OCI-LY1 (cell line): Measurements from ENCODE around the gene KCNE4.

Source experiments
- CTCF ChIP-seq: fragments of 200-600 bp; sonication (generic), shearing (Covaris generic); IDR thresholded peaks from 2 replicates; pipeline ENCODE4 v1.5.1; 2017; ENCODE audit warnings: mild to moderate bottlenecking, antibody characterized with exemption, low read length, moderate library complexity, mixed read lengths
- EZH2 ChIP-seq: fragments of 200-600 bp; sonication (generic), shearing (Covaris generic); IDR thresholded peaks from 2 replicates; pipeline ENCODE4 v1.8.0; 2017; ENCODE audit warnings: borderline replicate concordance, mixed run types, mild to moderate bottlenecking, antibody characterized with exemption, low read length, moderate library complexity, mixed read lengths

DNA sequence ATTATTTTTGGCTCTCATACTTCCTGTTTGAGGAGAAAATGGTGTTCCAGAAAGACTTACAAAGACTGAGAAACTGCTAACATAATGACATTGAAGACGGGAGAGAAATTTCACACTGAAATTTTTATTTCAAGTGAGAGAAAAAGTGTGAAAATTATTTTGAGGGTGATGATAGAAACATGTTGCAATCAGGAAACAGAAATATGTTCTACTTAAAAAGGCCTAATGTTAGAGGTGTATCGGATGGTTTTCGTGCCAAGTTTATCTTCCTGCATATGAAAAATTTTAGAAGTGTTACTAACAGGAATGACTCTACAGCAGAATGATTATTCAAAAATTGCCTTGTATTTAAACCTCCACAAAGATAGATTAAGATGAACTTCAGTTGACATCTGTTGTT is 50.5 kb downstream of the KCNE4 start:
- TF ChIP-seq EZH2 (no peak), CTCF (no peak)
